ENCODE measurements around the gene RFXANK.

RFXANK gene

DNA sequence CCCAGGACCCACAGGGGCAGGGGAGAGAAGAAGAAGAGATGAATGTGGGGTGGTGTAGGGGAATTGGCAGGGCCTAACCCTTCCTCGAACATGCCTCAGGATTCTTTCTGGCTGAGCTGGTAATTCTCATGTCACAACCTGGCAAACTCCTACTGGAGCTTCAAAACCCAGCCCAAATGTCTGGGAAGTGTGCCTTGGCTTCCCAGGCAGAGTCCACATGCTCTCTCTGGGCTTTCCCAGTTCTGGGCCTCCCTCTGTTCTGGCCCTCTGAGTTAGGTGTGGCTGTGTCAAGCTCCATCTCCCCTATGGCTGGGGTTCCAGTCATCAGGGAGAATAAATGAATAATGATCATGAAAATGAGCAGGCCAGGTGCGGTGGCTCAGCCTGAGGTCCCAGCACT lies 42.6 kb upstream of the RFXANK start:
- H3K27ac ChIP-seq: no peak overlapping the region
- TF ChIP-seq, protein P1, sequence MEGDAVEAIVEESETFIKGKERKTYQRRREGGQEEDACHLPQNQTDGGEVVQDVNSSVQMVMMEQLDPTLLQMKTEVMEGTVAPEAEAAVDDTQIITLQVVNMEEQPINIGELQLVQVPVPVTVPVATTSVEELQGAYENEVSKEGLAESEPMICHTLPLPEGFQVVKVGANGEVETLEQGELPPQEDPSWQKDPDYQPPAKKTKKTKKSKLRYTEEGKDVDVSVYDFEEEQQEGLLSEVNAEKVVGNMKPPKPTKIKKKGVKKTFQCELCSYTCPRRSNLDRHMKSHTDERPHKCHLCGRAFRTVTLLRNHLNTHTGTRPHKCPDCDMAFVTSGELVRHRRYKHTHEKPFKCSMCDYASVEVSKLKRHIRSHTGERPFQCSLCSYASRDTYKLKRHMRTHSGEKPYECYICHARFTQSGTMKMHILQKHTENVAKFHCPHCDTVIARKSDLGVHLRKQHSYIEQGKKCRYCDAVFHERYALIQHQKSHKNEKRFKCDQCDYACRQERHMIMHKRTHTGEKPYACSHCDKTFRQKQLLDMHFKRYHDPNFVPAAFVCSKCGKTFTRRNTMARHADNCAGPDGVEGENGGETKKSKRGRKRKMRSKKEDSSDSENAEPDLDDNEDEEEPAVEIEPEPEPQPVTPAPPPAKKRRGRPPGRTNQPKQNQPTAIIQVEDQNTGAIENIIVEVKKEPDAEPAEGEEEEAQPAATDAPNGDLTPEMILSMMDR (conservative IDR thresholded peaks at IDR 0.05): no peak

DNA sequence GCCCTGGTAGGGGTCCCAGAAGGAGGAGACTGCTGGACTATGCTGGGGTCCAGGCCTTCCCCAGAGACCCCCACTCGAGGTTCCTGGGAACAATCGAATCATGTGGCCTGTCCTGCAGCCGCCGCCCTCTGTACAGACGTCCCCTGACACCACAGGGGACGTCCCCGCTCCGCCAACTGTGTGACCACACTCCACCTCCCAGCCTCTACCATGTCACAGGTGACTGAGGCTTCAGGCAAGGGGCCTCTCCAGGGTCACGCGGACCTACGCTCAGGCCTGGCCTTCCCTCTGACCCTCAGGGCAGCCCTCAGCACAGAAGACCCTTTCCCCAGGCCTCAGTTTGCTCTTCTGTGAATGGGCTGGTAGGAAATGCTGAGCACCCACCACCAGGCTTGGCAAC lies 40.6 kb upstream of the RFXANK start:
- no peak overlapping the region for H3K27ac ChIP-seq
- TF ChIP-seq, protein P1 (conservative IDR thresholded peaks at IDR 0.05): no peak

DNA sequence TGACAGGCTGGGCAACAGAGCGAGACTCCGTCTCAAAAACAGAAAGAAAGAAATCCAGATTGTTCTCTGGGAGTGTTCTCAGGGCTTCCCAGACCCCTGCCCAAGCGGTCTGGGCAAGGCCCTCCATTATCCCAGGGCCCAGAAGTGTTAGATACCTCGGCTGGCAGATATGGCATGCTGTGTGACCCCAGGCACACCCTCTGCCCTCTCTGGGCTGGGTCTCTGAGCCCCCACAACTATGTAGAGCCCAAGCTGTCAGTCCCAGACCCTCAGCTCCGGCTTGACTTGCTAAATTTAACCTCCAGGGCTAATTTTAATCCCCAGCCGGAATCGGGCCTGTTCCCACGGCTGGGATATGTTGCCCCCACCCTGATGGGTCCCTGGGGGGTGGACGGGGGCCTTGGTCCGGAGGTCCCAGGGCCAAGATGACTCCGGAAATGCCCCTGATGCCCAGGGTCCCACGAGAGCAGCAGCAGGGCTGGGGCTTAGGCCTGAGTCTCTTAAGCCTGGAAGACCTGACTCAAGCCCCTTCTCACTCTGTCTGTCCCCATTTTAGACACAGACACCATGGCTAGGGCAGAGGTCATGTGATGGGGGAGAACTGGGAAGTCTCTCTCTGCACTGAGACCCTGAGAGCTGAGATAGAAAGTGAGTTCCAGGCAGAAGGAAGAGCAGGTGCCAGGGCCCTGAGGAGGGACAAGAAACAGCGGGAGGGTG lies 39.2 kb upstream of the RFXANK start:
- TF ChIP-seq, protein P1 (conservative IDR thresholded peaks at IDR 0.05): no peak
- no peak overlapping the region for H3K27ac ChIP-seq

DNA sequence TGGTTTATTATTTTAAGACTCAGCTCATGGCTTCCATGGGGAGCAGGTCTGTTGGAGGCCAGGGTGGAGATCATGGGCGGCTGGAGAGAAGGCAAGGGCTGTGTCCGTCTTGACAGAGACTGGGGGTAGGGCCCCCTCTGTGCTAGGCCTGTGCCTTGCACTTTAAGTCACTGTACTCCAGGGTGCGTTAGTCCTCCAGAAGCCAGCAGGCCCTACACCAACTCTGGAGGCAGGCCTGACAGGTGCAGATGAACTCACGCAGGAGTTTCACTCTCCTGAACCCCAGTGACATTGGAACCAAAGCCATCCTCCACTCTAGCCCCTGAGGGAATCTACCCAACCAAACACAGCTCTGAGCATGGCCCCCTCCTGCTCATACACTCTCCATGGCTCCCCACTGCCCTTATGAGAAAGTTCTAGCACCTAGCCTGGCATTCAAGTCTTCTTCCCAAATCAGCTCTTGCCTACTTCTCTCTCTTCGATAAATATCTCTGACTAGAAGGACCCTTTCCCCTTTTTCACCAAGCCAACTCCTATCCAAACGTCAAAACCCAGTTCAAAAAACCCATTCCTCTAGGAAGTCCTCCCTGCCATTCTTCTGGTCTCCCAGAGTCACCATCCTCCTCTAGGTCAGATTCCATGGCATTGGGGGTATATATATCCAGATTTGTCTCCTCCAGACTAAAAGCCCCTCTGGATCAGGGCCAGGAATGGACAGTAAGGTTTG lies 37.1 kb upstream of the RFXANK start:
- TF ChIP-seq, protein P1 (conservative IDR thresholded peaks at IDR 0.05): no peak
- H3K27ac ChIP-seq: no peak overlapping the region

DNA sequence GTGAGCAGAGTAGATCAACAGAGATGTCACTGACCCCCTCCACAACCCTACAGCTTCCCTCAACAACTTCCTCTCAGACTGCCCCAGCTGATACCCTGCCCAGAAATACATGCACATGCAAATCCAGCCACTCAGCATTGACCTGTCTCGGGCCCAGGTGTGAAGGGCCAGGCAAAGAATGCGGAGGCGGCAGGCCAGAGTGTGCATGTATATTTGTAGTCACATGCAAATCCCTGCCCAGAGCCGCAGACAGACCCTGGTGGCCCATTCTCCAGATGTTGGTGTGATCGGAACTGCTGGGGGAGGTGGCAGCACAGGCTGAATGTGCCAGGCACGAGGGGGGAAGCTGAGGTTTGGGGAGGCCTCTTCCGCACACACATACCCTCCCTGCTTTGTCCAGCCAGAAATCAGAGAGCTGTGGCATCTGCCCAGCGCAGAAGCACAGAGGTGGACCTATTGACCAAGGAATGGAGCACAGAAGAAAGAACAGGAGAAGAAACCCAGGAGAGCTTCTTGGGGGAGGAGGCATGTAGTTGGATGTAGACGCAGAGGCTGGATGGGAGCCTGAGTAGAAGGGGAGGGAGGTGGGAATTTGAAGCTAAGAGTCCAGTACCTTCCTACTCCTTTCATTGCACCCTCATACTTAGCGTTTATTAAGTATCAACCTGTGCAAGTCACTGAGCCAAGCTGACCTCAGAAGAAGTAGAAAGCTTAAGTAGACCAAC lies 36.4 kb upstream of the RFXANK start:
- H3K27ac ChIP-seq: no peak overlapping the region
- TF ChIP-seq, protein P1 (conservative IDR thresholded peaks at IDR 0.05): no peak

DNA sequence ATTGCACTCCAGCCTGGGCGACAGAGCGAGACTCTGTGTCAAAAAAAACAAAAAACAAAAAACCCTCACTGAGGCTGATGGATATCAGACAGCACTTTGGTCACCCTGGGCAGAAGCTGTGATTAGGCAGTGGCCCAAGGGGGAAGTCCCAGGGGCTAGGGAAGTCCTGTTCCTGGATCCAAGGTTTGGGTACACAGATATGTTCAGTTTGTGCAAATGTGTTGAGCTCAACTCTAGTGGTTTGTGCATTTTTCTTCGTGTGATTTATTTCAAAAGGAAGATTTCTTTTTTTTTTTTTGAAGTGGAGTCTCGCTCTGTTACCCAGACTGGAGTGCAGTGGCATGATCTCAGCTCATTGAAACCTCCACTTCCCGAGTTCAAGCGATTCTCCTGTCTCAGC lies 34.2 kb upstream of the RFXANK start:
- TF ChIP-seq, protein P1 (conservative IDR thresholded peaks at IDR 0.05): no peak
- no peak overlapping the region for H3K27ac ChIP-seq

DNA sequence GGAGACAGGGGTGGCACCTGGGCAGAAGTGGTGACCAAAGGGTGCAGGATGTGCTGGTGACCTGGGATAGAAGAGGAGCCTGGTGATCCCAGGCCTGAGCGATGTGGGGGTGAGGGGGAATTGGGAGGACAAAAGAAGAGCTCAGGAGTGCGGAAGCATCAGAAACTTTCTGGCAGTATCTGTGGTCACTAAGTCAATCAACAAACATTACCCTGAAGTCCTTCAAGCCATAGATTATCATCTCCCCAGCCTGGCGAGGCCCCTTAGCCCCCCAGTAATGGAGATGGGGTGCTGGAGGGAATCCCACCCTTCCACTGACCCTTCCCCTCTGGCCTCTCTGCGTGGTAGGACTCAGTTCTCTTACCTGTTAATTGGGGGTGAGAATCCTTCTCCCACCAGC lies 32.5 kb upstream of the RFXANK start:
- TF ChIP-seq, protein P1 (conservative IDR thresholded peaks at IDR 0.05): no peak
- H3K27ac ChIP-seq: no peak overlapping the region

All from VCaP (cell line).